ENCODE data around the gene SNTG2.

SNTG2 gene

DNA sequence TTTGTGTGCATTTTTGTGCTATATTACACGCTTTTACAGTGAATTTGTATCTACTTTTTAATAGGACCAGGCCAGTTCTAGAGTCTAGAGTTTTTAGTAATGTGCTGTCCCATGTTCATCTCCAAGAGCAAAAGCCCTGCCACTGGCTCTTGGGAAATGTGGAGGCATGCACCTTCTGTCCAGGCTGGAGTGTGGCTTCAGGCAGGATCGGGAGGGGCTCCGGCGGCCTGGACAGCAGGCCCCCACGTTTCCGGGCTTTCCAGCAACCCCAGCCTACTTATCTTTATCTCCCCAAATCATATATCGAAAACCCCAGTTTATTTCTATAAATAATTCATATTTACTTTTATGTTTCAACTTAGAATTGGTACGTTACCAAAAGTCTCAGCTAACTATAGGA is 78.2 kb downstream of the SNTG2 start:
- Mint-ChIP-seq H3K4me3 (no peak overlapping the region), H3K4me1 (no peaks in the 10 kb centered on the region), H3K27ac (no peak overlapping the region), H3K9me3 (no peaks in the 10 kb centered on the region), H3K36me3 (no peaks in the 10 kb centered on the region)
- DNase-seq (ENCODE audit: low spot score in 2 of 2): no peak
- no peak for ATAC-seq

DNA sequence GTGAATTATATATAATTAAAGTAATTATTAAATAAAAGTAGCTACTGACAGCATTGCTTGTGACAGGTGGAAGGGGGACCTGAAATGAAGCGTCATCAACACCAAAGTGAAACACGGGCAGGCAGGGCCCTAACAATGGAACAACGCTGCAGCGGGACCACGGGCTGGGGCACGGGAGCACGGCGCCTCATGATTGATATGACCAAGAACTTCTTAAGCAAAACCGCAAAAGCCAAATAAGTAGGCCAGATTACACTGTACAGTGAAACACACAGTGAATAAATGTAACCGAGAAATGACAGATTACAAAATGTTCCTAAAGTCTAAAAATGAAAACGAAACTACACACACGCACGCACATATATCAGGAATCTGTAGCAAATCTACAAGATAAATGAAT is 81.4 kb downstream of the SNTG2 start:
- peak; percentile 77 for ATAC-seq
- H3K4me3 Mint-ChIP-seq: peak overlapping the region; percentile 22
- no peak for DNase-seq (ENCODE audit: low spot score in 2 of 2)
- no peaks in the 10 kb centered on the region for H3K36me3 Mint-ChIP-seq
- no peaks in the 10 kb centered on the region for H3K4me1 Mint-ChIP-seq
- H3K27ac Mint-ChIP-seq: no peak overlapping the region
- no peaks in the 10 kb centered on the region for H3K9me3 Mint-ChIP-seq

DNA sequence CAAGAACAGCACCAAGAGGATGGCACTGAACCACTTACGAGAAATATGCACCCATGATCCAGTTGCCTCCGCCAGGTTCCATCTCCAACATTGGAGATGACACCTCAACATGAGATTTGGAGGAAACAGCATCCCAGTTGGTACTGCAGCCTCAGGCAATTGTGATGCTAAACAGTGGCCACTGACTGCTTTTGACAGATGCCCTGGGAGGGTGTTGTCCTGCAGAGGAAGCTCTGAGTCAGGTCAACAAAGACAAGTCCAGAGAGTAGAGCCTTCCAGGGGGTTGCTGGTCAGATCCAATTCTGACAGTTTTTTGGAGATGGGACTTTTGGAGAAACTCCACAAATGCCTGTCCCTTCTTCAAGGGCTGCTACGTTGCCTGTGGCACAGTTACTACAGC is 82.4 kb downstream of the SNTG2 start:
- ATAC-seq (peak; percentile 27), DNase-seq (ENCODE audit: low spot score in 2 of 2) (no peak)
- H3K27ac Mint-ChIP-seq: no peak overlapping the region
- H3K36me3 Mint-ChIP-seq: no peaks in the 10 kb centered on the region
- no peaks in the 10 kb centered on the region for H3K9me3 Mint-ChIP-seq
- no peaks in the 10 kb centered on the region for H3K4me1 Mint-ChIP-seq
- no peak overlapping the region for H3K4me3 Mint-ChIP-seq

DNA sequence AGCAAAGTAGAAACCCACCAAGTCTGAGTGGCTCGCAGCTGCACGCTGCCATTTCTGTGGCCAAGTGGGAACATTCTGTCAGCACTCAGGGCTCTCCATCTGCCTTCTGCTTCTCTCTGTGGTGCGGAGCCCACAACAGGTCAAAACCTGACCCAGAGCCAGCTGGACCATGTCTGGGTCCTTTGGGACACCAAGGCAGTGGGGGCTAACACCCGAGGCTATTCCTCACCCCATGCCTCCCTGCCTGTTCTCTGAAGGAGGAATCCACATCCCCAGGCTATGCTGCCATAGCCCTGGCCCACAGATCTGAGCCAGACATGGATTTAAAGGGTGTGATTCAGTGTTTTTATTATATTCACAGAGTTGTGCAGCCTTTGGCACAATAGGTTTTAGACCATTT is 86.4 kb downstream of the SNTG2 start:
- Mint-ChIP-seq H3K36me3 (no peaks in the 10 kb centered on the region), H3K27ac (no peak overlapping the region), H3K4me3 (no peak overlapping the region), H3K9me3 (no peaks in the 10 kb centered on the region), H3K4me1 (no peaks in the 10 kb centered on the region)
- DNase-seq (ENCODE audit: low spot score in 2 of 2) (no peak), ATAC-seq (no peak)

GRCh38 chr2:1039549-1039948 is 88.9 kb downstream of the SNTG2 start:
- Mint-ChIP-seq H3K36me3 (no peaks in the 10 kb centered on the region), H3K27ac (no peak overlapping the region)

DNA sequence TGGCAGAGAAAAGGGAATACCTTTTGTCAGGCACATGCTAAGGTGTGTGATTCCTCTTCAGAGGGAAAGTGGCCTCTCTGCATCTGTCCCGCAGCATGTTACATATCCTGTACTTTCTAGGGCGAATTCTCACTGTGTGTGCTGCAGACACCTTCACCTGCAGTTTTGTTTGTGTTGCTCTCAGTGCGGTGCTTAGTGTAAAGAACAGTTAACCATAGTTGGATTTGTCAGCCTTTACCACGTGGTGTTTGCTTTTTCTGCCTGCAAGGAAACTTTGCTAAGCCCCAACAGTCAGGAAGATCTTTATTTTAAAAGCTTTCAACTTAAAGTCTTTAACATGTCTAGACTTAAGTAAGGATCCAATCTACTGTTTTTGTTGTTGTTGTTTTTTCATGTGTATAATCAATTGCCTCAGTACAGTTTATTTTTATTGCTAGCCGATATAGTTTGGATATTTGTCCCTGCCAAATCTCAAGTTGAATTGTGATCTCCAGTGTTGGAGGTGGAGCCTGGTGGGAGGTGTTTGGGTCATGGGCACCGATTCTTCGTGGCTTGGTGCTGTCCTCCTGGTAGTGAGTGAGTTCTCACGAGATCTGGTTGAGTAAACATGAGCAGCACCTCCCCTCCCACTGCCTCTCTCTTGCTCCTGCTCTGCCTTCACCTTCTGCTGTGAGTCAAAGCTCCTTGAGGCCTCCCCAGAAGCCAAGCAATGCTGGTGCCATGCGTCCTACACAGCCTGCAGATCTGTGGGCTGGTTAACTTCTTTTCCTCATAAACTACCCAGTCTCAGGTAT is 90.6 kb downstream of the SNTG2 start:
- no peak for ATAC-seq
- H3K27ac Mint-ChIP-seq: no peak overlapping the region
- H3K9me3 Mint-ChIP-seq: peaks cover 5% of the 10 kb centered on the region
- H3K36me3 Mint-ChIP-seq: no peaks in the 10 kb centered on the region
- DNase-seq (ENCODE audit: low spot score in 2 of 2): no peak
- no peaks in the 10 kb centered on the region for H3K4me1 Mint-ChIP-seq
- no peak overlapping the region for H3K4me3 Mint-ChIP-seq

More at GRCh38 chr2:1039549-1039948, 88.9 kb downstream of the SNTG2 start:
- ATAC-seq (no peak), DNase-seq (ENCODE audit: low spot score in 2 of 2) (no peak)
- H3K9me3 Mint-ChIP-seq: peaks cover 3% of the 10 kb centered on the region
- H3K4me3 Mint-ChIP-seq: no peak overlapping the region
- no peaks in the 10 kb centered on the region for H3K4me1 Mint-ChIP-seq

DNA sequence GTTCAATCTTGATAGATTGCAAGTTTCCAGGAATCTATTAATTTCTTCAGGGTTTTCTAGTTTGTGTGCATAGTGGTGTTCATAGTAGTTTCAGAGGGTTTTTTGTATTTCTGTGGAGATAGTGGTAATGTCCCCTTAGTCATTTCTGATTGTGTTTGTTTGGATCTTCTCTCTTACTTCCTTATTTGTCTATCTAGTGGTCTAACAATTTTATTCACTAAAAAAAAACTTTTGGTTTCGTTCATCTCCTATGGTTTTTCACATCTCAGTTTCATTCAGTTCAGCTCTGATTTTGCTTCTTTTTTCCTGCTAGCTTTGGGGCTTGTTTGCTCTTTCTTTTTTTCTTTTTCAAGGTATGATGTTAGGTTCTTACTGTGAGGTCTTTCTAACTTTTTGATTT is 94.5 kb downstream of the SNTG2 start:
- no peak for ATAC-seq
- Mint-ChIP-seq H3K36me3 (no peaks in the 10 kb centered on the region), H3K9me3 (peaks cover 9% of the 10 kb centered on the region), H3K4me3 (no peak overlapping the region), H3K27ac (no peak overlapping the region), H3K4me1 (no peaks in the 10 kb centered on the region)
- DNase-seq (ENCODE audit: low spot score in 2 of 2): no peak

GRCh38 chr2:1046067-1046466 is 95.4 kb downstream of the SNTG2 start:
- ATAC-seq (no peak), DNase-seq (ENCODE audit: low spot score in 2 of 2) (no peak)
- H3K9me3 Mint-ChIP-seq: peaks cover 9% of the 10 kb centered on the region
- no peaks in the 10 kb centered on the region for H3K4me1 Mint-ChIP-seq
- no peaks in the 10 kb centered on the region for H3K36me3 Mint-ChIP-seq
- H3K4me3 Mint-ChIP-seq: no peak overlapping the region
- H3K27ac Mint-ChIP-seq: no peak overlapping the region

GRCh38 chr2:1047485-1047884 is 96.8 kb downstream of the SNTG2 start:
- ATAC-seq (no peak), DNase-seq (ENCODE audit: low spot score in 2 of 2) (no peak)
- Mint-ChIP-seq H3K27ac (no peak overlapping the region), H3K4me3 (no peak overlapping the region), H3K36me3 (no peaks in the 10 kb centered on the region), H3K4me1 (no peaks in the 10 kb centered on the region), H3K9me3 (peaks cover 9% of the 10 kb centered on the region)

DNA sequence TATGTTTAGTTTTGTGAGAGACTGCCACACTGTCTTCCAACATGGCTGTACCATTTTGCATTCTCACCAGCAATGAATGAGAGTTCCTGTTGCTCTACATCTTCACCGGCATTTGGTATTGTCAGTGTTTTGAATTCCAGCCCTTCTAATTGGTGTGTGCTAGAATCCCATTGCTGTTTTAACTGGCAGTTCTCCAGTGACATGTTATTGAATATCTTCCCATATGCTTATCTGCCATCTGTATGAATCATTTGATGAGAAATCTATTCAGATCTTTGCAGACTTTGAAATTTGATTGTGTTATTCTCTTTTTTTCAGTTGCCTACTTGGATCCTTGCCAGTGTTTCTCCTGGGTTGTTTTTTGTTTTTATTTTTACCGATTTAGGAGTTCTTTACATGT is 99.0 kb downstream of the SNTG2 start:
- peaks cover 6% of the 10 kb centered on the region for H3K9me3 Mint-ChIP-seq
- no peaks in the 10 kb centered on the region for H3K4me1 Mint-ChIP-seq
- H3K27ac Mint-ChIP-seq: no peak overlapping the region
- ATAC-seq (no peak), DNase-seq (ENCODE audit: low spot score in 2 of 2) (no peak)
- no peak overlapping the region for H3K4me3 Mint-ChIP-seq
- H3K36me3 Mint-ChIP-seq: no peaks in the 10 kb centered on the region

DNA sequence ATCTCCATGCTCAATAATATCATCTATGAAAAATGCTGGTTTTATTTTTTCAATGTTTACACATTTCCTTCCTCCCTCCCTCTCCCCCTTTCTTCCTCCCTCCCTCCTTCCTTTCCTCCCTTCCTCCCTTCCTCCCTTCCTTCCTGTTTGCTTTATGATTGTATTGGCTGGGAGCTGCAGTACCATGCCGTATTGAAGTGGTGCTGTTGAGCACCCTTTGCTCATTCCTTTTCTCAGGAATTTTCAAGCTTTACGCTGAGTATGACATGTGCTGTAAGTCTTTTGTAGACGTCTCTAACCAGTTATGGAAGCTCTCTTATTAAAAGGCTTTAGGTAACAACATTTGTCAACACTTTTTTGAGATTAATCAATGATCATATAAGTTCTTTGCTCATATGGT is 100.4 kb downstream of the SNTG2 start:
- no peak overlapping the region for H3K27ac Mint-ChIP-seq
- no peak for DNase-seq (ENCODE audit: low spot score in 2 of 2)
- H3K4me3 Mint-ChIP-seq: no peak overlapping the region
- peaks cover 4% of the 10 kb centered on the region for H3K9me3 Mint-ChIP-seq
- ATAC-seq: no peak
- no peaks in the 10 kb centered on the region for H3K36me3 Mint-ChIP-seq
- H3K4me1 Mint-ChIP-seq: no peaks in the 10 kb centered on the region

- Mint-ChIP-seq H3K36me3 (no peaks in the 10 kb centered on the region), H3K4me1 (no peaks in the 10 kb centered on the region), H3K9me3 (peaks cover 4% of the 10 kb centered on the region), H3K4me3 (no peak overlapping the region), H3K27ac (no peak overlapping the region)
- DNase-seq (ENCODE audit: low spot score in 2 of 2) (no peak), ATAC-seq (no peak)
Observed at GRCh38 chr2:1052771-1053191, 102.1 kb downstream of the SNTG2 start.

- DNase-seq (ENCODE audit: low spot score in 2 of 2): no peak
- H3K9me3 Mint-ChIP-seq: peaks cover 4% of the 10 kb centered on the region
- ATAC-seq: no peak
Observed at GRCh38 chr2:1053786-1054185, 103.1 kb downstream of the SNTG2 start.

GRCh38 chr2:1054399-1054798 is 103.8 kb downstream of the SNTG2 start:
- DNase-seq (ENCODE audit: low spot score in 2 of 2) (no peak), ATAC-seq (no peak)
- Mint-ChIP-seq H3K9me3 (peaks cover under 1% of the 10 kb centered on the region), H3K4me1 (no peaks in the 10 kb centered on the region), H3K27ac (no peak overlapping the region), H3K4me3 (no peak overlapping the region), H3K36me3 (no peaks in the 10 kb centered on the region)

More at GRCh38 chr2:1053786-1054185, 103.1 kb downstream of the SNTG2 start:
- H3K27ac Mint-ChIP-seq: no peak overlapping the region
- H3K4me3 Mint-ChIP-seq: no peak overlapping the region
- no peaks in the 10 kb centered on the region for H3K36me3 Mint-ChIP-seq
- H3K4me1 Mint-ChIP-seq: no peaks in the 10 kb centered on the region

- H3K4me1 Mint-ChIP-seq: no peaks in the 10 kb centered on the region
- no peak overlapping the region for H3K27ac Mint-ChIP-seq
- no peak for DNase-seq (ENCODE audit: low spot score in 2 of 2)
- no peaks in the 10 kb centered on the region for H3K9me3 Mint-ChIP-seq
- no peak overlapping the region for H3K4me3 Mint-ChIP-seq
- ATAC-seq: no peak
- H3K36me3 Mint-ChIP-seq: no peaks in the 10 kb centered on the region
Observed at GRCh38 chr2:1055014-1055595, 104.5 kb downstream of the SNTG2 start.

DNA sequence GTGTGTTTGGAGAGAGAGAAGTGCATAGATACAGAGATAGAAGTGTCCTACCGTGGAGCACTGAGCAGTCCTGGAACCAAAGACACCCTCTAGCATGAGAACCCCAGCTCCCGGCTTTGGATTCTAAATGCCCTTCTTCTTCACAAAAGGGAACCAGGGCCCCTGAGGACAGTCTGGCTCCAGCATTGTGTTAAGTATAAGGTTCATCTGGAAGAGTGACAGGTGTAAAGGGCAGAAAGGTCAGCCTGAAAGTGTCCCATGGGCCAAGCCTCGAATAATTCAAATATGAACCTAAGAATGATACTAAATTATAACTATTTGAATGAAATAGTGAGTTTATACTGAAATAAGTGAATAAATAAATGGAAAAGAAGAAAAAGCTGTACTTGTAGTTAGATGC is 109.7 kb downstream of the SNTG2 start:
- no peaks in the 10 kb centered on the region for H3K4me1 Mint-ChIP-seq
- no peaks in the 10 kb centered on the region for H3K36me3 Mint-ChIP-seq

More for the DNA sequence above, 109.7 kb downstream of the SNTG2 start:
- H3K27ac Mint-ChIP-seq: no peak overlapping the region
- H3K9me3 Mint-ChIP-seq: no peaks in the 10 kb centered on the region
- no peak overlapping the region for H3K4me3 Mint-ChIP-seq
- no peak for DNase-seq (ENCODE audit: low spot score in 2 of 2)
- no peak for ATAC-seq
